Activated naive CD4-positive, alpha-beta T cell treated with anti-CD3 and anti-CD28 coated beads, Interleukin-2, amount 50 U/mL, for 72 hours (primary cell): ENCODE measurements around the gene RAB7B. TPM values are rescaled to one million over a fixed set of nuclear protein-coding genes. Genes with fewer than 3 reads are reported as not detected.

ENCODE experiments used
- ATAC-seq, 2 donors: fragments of 150-1000 bp; cut with Tn5 transposase; 2 replicates each; pipeline ENCODE4 v1.10.0; 2021; ENCODE audit warnings: mild to moderate bottlenecking in 2 of 2, moderate library complexity in 2 of 2
- DNase-seq, 2 donors: peaks; one replicate each; pipeline ENCODE4 v3.0.0; 2021 to 2022; ENCODE audit warnings: low spot score in 2 of 2
- H3K27ac Mint-ChIP-seq, 2 donors: one replicate each; pipeline ENCODE4 v1.8.0; 2022; ENCODE audit warnings: mild to moderate bottlenecking in 2 of 2, mixed read lengths in 2 of 2
- H3K36me3 Mint-ChIP-seq, 2 donors: one replicate each; pipeline ENCODE4 v1.8.0; 2022; ENCODE audit warnings: mixed read lengths in 2 of 2
- H3K9me3 Mint-ChIP-seq, 2 donors: one replicate each; pipeline ENCODE4 v1.8.0; 2022; ENCODE audit warnings: mixed read lengths in 2 of 2
- total RNA-seq, 2 donors: library from RNA; stranded (reverse); gene quantifications; one replicate each; pipeline ENCODE4 v1.2.3, GENCODE V29; 2022

The RAB7B gene
- total RNA-seq, 2 donors from 2014 or later = not detected

- Mint-ChIP-seq H3K27ac (no peak overlapping the region), H3K9me3 (no peaks in the 10 kb centered on the region), H3K36me3 (no peaks in the 10 kb centered on the region)
- DNase-seq = no peak
- no peak for ATAC-seq
Measured at GRCh38 chr1:205950280-205950679, 52.9 kb downstream of the RAB7B start.

GRCh38 chr1:205949753-205950152 lies 53.4 kb downstream of the RAB7B start:
- H3K9me3 Mint-ChIP-seq = no peaks in the 10 kb centered on the region
- no peak overlapping the region for H3K27ac Mint-ChIP-seq
- DNase-seq = no peak
- no peak for ATAC-seq
- H3K36me3 Mint-ChIP-seq = no peaks in the 10 kb centered on the region

GRCh38 chr1:205948886-205949285 lies 54.3 kb downstream of the RAB7B start:
- H3K36me3 Mint-ChIP-seq = no peaks in the 10 kb centered on the region
- no peak overlapping the region for H3K27ac Mint-ChIP-seq
- no peaks in the 10 kb centered on the region for H3K9me3 Mint-ChIP-seq
- ATAC-seq = no peak
- DNase-seq = no peak

GRCh38 chr1:205948039-205948438 lies 55.2 kb downstream of the RAB7B start:
- no peaks in the 10 kb centered on the region for H3K9me3 Mint-ChIP-seq
- no peak overlapping the region for H3K27ac Mint-ChIP-seq
- DNase-seq (no peak), ATAC-seq (no peak)
- no peaks in the 10 kb centered on the region for H3K36me3 Mint-ChIP-seq

GRCh38 chr1:205947024-205947423 lies 56.2 kb downstream of the RAB7B start:
- H3K36me3 Mint-ChIP-seq = no peaks in the 10 kb centered on the region
- no peaks in the 10 kb centered on the region for H3K9me3 Mint-ChIP-seq
- DNase-seq (no peak), ATAC-seq (no peak)
- H3K27ac Mint-ChIP-seq = no peak overlapping the region

- H3K27ac Mint-ChIP-seq = no peak overlapping the region
- no peak for ATAC-seq
- no peaks in the 10 kb centered on the region for H3K36me3 Mint-ChIP-seq
- no peak for DNase-seq
- no peaks in the 10 kb centered on the region for H3K9me3 Mint-ChIP-seq
Measured at GRCh38 chr1:205945069-205945468, 58.1 kb downstream of the RAB7B start.

GRCh38 chr1:205944525-205944924 lies 58.7 kb downstream of the RAB7B start:
- DNase-seq (no peak), ATAC-seq (no peak)
- Mint-ChIP-seq H3K36me3 (no peaks in the 10 kb centered on the region), H3K9me3 (no peaks in the 10 kb centered on the region), H3K27ac (no peak overlapping the region)

GRCh38 chr1:205943245-205943644 lies 60.0 kb downstream of the RAB7B start, which contains the start of gene SLC26A9:
Gene SLC26A9 (minus strand): TSS chr1:205943456. CDS start chr1:205935820, 7,636 bp downstream.
- DNase-seq (no peak), ATAC-seq (no peak)
- no peak within 1 kb of the TSS for H3K27ac Mint-ChIP-seq
- no peaks in the 10 kb centered on the region for H3K9me3 Mint-ChIP-seq
- no peaks in the 10 kb centered on the region for H3K36me3 Mint-ChIP-seq

- no peaks in the 10 kb centered on the region for H3K9me3 Mint-ChIP-seq
- no peak overlapping the region for H3K27ac Mint-ChIP-seq
- no peak for DNase-seq
- H3K36me3 Mint-ChIP-seq = no peaks in the 10 kb centered on the region
- no peak for ATAC-seq
Measured at GRCh38 chr1:205942631-205943159, 60.5 kb downstream of the RAB7B start.

- Mint-ChIP-seq H3K36me3 (no peaks in the 10 kb centered on the region), H3K27ac (no peak overlapping the region)
Measured at GRCh38 chr1:205940710-205941109, 62.5 kb downstream of the RAB7B start.

GRCh38 chr1:205939690-205940330 lies 63.4 kb downstream of the RAB7B start:
- Mint-ChIP-seq H3K36me3 (no peaks in the 10 kb centered on the region), H3K27ac (no peak overlapping the region), H3K9me3 (no peaks in the 10 kb centered on the region)
- DNase-seq (peak in 1 of 2 donors; percentile 12), ATAC-seq (peak in 1 of 2 donors; percentile 44)

More at GRCh38 chr1:205940710-205941109, 62.5 kb downstream of the RAB7B start:
- H3K9me3 Mint-ChIP-seq = no peaks in the 10 kb centered on the region
- no peak for DNase-seq
- ATAC-seq = no peak

- Mint-ChIP-seq H3K9me3 (no peaks in the 10 kb centered on the region), H3K27ac (peak overlapping the region in 1 of 2 donors; percentile 1), H3K36me3 (no peaks in the 10 kb centered on the region)
- DNase-seq (no peak), ATAC-seq (no peak)
Measured at GRCh38 chr1:205938682-205939081, 64.5 kb downstream of the RAB7B start.

GRCh38 chr1:205936846-205937586 lies 66.2 kb downstream of the RAB7B start:
- DNase-seq = no peak
- no peak for ATAC-seq
- Mint-ChIP-seq H3K9me3 (no peaks in the 10 kb centered on the region), H3K27ac (no peak overlapping the region), H3K36me3 (no peaks in the 10 kb centered on the region)

GRCh38 chr1:205936311-205936710 lies 66.9 kb downstream of the RAB7B start:
- H3K9me3 Mint-ChIP-seq = no peaks in the 10 kb centered on the region
- no peaks in the 10 kb centered on the region for H3K36me3 Mint-ChIP-seq
- ATAC-seq (no peak), DNase-seq (no peak)
- peak overlapping the region in 1 of 2 donors; percentile 10 for H3K27ac Mint-ChIP-seq

GRCh38 chr1:205935869-205936268 lies 67.3 kb downstream of the RAB7B start:
- H3K9me3 Mint-ChIP-seq = no peaks in the 10 kb centered on the region
- no peak overlapping the region for H3K27ac Mint-ChIP-seq
- H3K36me3 Mint-ChIP-seq = no peaks in the 10 kb centered on the region
- ATAC-seq = no peak
- no peak for DNase-seq

- ATAC-seq (no peak), DNase-seq (no peak)
- H3K36me3 Mint-ChIP-seq = no peaks in the 10 kb centered on the region
- H3K27ac Mint-ChIP-seq = no peak overlapping the region
- no peaks in the 10 kb centered on the region for H3K9me3 Mint-ChIP-seq
Measured at GRCh38 chr1:205934788-205935187, 68.4 kb downstream of the RAB7B start.

GRCh38 chr1:205933671-205934618 lies 69.2 kb downstream of the RAB7B start:
- H3K27ac Mint-ChIP-seq = peak overlapping the region in 1 of 2 donors; percentile 53
- no peaks in the 10 kb centered on the region for H3K36me3 Mint-ChIP-seq
- no peaks in the 10 kb centered on the region for H3K9me3 Mint-ChIP-seq
- DNase-seq (no peak), ATAC-seq (no peak)
